ENCODE measurements around the gene C1R.

C1R gene

GRCh38 chr12:7035463-7035862 lies 56.8 kb downstream of the C1R start:
- no peak for DNase-seq (ENCODE audit: low spot score)

- no peak for DNase-seq (ENCODE audit: low spot score)
Measured at GRCh38 chr12:7034464-7034863, 57.8 kb downstream of the C1R start.

DNA sequence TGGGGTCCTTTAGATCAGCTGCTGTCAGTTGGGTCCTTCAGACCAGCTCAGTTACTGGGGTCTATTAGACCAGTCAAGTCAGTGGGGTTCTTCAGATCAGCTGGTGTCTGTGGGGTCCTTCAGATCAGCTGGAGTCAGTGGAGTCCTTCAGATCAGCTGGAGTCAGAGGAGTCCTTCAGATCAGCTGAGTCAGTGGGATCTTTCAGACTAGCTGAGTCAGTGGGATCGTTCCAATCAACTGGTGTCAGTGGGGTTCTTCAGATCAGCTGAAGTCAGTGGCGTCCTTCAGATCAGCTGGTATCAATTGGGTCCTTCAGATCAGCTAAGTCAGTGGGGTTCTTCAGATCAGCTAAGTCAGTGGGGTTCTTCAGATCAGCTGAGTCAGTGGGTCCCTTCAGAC lies 59.3 kb downstream of the C1R start:
- DNase-seq (ENCODE audit: low spot score) = no peak

GRCh38 chr12:7031306-7031705 lies 60.9 kb downstream of the C1R start:
- DNase-seq (ENCODE audit: low spot score) = no peak

Data from HuH-7.5 (cell line).